GM18907 (cell line): ENCODE measurements around the gene DDX39B.

ENCODE experiments used
- ATAC-seq: cut with Tn5 transposase; IDR thresholded peaks from one replicate; pipeline ENCODE4 v1.9.1; 2021; ENCODE audit warnings: mild to moderate bottlenecking, moderate library complexity; ENCODE audit not compliant: unreplicated experiment

DDX39B gene

DNA sequence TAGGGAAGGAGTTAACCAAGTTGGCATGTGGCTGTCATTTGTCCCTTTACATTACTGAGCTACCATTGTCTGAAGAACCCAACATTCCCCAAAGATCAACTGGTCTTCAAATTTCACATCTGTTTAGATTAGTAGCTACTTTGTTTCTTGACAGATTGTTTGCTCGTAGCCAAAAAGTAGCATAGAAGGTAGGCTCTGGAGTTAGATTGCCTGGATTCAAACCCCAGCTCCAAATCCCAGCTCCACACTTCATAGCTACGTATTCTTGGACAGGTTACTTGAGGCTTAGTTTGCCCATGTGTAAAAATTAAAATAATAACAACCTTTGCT lies 6.7 kb upstream of the DDX39B start:
- ATAC-seq, result no peak

DNA sequence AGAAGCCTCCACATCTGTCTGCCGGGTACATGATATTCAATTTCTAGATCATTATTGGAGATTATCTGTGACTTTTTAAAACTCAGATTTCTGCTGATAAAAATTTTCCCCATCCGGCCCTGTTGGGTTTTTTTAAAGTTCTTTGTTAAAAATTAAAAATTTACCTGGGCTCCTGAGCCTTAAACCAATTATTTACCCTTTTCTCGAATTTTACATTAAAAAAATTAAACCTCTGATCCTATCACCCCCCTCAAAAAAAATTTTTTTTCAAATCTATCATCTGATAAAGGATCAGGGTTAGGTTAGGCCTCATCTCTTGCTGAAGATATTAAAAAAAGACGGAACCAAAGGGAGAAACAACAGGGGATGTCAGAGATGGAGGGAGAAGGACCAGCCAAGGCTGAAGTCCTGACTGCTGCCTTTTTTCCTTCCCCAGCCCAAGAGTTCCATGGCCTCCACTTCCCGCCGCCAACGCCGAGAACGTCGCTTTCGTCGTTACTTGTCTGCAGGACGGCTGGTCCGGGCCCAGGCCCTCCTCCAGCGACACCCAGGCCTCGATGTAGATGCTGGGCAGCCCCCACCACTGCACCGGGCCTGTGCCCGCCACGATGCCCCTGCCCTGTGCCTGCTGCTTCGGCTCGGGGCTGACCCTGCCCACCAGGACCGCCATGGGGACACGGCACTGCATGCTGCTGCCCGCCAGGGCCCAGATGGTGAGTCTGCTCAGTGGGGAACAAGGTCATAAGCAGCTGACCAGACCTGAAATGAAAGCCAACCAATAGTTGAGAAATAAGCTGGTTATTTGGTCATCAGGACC lies 6.1 kb upstream of the DDX39B start:
- no peak for ATAC-seq

DNA sequence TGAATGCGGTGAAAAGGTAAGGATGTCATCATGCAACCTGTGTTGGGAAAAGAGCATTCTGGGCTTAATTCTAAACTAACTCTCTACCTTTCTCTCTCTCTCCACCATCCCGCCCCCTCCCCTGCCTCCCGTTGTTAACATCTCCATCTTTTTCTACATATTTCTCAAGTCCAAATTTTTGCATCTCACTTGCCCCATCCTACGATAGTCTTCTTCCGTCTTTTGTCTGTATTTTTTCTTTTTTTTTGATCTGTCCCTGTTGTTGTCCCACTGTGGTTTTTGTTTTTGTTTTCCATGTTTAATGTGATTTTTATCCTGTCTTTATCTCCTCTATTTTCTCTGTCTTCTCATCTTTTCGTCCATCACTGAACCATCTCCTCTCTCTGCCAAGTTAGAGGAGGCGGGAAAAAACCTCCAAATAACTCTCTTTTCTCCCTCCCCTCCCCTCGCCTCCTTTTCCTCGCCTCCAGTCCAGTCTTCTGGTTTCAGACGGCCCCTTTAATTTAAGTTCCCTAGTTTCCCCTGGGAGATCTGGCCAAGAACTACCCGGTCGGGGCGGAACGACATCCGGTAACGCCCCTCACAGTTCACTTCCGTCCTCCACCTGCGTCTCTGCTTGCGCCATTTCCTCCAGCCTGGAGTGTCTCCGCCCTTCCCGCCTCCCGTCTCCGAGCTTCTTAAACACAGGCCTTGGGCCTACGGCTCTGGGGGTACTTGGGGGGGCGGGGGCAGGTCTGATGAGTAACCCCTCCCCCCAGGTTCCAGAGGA lies 5.3 kb upstream of the DDX39B start, which contains the start of gene NFKBIL1:
TSS of gene NFKBIL1 (plus strand) at position 651 of the 769 bp plus-strand sequence. CDS start at position 738, 87 bp downstream.
- peak; percentile 63 for ATAC-seq

DNA sequence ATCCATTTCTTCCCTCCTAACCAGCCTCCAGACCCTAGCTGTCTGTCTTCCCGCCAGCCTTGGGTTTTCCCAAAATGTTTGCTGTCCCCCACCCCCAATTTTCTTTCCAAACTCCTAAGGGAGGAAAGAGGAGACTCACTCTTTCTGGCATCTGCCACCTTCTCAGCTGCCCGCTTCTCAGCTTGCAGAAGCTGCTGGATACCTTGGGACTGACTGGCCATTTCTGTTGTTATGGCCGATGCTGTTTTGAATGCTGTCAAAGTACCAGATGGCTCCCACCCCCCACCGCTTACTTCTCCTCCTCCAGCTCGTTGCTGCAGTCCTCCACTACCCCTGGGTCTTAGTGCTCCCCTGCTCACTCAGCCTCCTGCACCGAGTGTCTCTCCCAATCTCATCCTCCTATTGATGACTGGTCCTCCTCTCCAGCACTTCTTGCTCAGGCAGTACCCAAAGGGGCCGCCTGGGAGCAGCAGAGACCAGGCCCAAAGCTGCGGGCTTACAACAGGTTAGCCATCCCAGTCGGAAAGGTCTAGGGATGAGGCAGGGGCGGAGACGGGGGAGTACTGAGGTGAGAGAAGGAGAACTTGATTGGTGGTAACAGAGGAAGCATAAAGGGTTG lies 4.6 kb upstream of the DDX39B start, which contains the start of gene ATP6V1G2:
TSS of gene ATP6V1G2 (minus strand) at position 270 of the 619 bp plus-strand sequence. CDS start at position 221, 49 bp downstream.
- peak; percentile 51 for ATAC-seq

DNA sequence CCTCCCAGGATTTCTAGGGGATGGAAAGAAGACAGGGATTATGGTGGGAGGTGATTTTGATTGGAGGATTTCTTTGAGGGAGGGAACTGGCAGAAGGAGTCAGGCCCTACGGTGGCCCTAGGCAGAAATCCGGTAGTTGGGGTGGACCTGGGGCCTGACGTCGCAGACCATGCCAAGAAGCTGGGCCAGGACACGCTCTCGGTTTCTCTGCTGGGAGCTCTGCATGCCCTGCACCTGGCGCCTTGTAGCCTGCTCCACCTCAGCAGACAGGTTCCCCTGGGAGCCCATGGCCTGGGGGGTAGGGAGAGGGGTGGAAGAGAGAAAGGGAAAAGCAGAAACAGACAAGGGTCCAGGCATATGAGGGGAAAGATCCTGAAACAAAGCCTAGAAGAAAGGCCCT lies 3.5 kb upstream of the DDX39B start:
- no peak for ATAC-seq

DNA sequence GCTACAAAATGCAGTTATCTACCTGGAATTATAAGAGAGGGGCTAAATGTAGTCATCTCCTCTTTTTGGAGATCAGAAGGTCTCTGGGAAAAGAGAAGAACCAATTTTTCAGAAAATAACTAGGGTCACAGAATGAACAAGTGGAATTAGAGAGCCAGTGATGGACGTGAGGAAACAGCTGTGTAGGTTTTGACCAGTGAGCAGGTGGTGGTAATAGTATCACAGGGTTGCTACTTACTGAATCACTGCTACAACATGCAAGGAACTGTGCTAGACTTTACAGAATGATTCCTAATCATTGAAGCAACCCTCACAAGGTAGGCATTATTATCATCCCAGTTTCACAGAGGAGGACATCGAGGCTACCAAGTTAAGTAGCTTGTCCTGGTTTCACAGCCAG lies 2.9 kb upstream of the DDX39B start:
- ATAC-seq, result no peak

DNA sequence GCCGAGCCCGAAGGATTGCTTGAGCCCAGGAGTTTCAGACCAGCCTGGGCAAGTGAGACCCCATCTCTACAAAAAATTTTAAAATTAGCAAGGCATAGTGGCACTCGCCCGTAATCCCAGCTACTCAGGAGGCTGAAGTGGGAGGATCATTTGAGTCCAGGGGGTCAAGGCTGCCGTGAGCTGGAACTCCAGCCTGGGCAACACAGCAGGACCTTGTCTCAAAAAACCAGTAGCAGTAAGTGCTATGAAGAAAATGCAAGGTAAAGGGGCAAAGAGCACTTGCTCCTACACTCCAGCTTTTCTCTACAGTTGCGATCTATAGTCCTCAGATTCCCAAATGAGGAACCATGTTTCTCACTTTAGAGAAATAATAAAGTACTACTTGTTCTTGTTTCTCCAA lies 1.8 kb upstream of the DDX39B start:
- no peak for ATAC-seq

DNA sequence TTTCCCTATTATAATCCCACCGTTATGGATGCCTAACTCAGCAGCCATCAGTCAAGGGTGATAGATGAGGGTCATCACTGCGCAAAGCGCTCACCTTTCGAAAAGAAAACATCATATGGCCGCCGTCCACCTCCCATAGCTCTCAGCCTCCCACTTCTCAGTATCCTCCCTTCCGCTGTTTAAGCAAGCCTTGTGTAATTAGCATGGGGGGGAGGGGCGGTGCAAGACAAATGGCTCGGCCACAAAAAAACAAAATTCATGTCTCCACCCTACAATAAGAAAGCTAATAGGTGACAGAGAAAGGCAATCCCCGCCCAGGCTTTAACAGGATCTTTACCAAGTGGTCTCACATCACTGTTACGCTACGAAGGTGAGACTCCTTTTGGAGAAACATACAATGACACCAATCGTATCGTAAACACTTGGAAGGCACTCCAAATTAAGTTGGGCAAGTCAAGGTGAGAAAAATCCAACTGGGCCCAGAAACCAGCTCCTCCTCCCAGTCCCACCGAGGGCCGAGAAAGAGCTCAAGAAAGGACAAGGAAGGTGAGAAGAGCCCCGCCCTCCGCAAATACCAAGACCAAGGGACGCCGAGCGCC lies 645 bp downstream of the DDX39B start:
- peak; percentile 9 for ATAC-seq

DNA sequence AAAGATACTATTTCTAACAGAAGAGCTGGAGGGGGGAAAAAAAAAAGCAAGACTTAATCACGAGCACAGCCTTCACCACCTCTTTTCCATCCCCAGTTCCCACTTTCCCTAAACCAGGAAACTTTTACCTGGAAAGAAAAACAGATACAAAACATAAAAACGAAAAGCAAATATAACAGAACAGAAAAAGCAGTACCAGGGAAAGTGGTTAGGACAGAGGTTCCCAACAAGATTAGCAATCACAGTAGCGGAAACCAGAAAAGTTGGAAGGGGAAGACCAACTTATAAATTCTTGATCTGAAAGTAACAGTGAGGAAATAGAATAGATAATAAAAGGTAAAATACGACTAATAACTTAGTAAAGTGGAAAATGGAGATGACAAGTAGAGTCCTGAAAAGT lies 1.2 kb downstream of the DDX39B start:
- ATAC-seq, result no peak

DNA sequence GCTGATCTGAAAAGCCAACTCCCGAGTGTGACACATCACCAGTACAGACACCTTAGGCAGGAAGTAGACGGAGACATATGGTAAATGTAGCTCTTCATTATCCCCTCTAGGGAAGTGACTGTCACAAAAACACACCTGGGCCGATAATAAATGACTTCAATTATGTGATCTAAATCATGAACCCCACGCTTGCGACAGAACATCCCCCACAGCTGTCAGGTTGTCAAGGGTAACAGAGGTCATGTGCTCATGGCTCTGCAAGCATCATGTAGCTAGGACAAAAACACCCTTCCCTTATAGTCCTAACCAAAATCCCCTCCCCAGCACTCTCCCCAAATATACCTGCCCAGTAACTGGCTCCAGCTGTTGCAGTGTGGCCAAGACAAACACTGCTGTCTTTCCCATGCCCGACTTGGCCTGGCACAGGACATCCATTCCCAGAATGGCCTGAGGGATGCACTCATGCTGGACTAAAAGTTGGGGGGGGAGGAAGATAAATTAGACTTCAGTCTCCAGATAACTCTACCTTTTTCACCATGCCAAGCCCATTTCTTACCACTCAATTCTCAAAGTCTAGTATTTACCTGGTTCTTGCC lies 2.9 kb downstream of the DDX39B start:
- ATAC-seq, result no peak

DNA sequence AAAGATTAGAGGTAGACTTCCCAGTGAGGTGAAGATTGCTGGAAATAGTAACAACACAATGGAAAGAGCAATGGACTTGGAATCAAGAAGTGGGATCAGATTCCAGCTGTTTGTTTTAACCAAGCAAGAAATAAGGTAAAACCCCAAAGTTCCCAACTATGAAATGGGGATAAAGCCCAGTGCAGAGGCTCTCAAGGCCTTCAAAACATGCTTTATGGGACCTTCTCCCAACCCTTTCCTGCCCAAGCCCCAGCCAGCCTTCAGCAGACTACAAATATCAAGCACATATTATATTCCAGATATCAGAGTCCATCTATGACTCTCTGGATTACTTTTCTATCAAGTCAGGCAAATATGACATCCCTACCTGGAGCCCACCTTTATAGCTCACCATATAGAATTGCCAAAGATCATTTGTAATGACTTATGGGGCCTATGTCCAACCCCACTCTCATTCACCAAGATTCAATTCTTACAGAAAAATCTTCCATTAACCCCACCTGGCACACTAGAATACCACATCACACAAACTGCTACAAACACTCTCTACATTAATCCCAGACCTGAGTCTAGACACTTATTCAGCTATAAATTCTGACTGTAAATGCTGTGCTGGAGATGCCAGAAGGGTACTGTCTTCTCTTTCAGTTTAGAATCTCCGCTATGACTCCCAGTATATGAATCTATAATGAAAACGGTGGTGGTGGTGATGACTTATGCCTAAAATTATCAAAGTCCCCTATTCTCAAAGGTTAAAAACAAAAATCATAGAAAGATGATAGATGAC lies 6.1 kb downstream of the DDX39B start:
- ATAC-seq, result no peak

DNA sequence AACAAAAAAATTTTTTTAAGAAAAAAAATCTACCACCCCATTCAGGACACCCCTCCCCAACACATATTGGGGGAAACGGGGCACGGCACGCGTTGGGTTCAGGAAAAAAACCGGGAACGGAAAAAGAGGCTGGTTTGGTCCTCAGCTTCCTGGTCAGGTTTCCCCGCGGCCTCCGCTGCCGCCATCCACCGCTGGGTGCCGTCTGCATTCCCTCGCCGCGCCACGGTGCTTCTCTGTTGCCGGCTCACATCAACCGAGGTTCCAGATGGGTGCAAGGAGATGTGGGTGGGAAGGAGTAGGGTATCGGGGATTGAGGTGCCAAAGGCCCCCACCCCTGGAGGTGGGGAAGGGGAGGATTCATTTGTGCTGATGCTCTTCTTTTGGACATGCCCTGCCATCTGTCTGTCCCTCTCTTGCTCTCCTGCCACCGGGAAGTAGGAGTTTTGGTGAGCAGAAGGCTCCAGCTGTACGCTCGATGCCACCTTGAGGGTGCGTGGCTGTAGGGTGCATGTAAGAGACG lies 7.2 kb downstream of the DDX39B start:
- ATAC-seq, result no peak

DNA sequence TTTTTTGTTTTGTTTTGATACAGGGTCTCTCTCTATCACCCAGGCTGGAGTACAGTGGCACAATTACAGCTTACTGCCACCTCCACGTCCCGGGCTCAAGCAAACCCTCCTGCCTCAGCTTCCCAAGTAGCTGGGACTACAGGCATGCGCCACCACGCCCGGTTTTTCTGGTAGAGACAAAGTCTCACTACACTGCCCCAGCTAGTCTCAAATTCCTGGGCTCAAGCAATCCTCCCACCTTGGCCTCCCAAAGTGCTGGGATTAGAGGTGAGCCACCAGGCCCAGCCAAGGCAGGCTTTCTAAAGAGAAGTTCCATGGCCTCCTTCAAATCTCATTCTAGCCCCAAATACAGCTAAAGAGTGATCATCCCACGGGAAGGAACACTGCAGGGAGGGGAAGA lies 7.8 kb downstream of the DDX39B start:
- no peak for ATAC-seq

DNA sequence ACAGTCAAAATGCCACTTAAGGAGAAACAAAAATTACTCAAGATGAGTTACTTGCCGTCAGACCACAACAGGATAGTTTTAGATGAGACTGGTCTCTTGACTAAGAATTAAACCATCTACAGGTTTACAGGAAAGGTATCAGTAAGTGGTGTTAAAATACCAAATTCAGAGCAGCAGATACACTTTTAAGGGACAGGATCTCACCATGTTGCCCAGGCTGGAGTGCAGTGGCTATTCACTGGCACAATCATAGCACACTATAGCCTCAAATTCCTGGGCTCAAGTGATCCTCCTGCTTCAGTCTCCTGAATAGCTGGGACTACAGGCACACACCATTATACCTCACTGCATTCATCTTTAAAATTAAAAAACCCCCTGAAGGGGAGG lies 8.4 kb downstream of the DDX39B start:
- no peak for ATAC-seq

DNA sequence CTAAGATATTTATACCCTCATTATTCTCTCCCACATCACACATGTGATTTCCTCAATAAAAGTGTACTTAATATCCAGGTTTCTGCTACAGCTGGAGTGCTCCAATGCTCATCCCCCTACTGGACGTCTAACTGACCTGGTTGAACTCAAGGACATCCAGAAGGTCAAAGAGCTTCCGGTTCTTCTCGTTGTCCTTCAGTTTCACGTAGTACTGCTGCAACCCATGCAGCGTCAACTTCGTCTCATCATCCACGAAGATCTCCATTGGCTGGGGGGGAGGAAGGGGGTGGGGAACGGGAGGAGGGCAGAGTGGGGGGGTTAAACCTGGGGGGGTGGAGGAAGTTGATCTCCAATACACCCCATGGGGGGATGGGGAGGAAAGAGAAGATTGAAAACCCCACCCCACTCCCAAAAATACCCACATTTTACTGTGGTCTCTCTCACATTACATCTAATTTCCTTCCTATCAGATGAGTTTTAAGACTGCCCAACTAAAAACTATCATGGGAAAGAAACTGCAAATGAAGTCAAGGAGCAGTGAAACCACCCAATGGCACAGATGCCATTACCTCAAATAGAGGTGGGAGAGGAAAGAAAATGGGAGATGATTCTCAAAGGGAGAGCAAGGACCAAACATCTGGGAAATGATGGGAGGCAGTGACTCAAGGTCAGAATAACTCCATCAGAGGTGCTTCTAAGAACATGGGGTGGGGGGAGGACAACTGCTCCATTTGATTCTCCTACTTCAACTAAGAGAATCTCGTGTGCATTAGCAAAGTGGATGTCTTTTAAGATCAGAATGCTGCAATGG lies 9.0 kb downstream of the DDX39B start:
- no peak for ATAC-seq

DNA sequence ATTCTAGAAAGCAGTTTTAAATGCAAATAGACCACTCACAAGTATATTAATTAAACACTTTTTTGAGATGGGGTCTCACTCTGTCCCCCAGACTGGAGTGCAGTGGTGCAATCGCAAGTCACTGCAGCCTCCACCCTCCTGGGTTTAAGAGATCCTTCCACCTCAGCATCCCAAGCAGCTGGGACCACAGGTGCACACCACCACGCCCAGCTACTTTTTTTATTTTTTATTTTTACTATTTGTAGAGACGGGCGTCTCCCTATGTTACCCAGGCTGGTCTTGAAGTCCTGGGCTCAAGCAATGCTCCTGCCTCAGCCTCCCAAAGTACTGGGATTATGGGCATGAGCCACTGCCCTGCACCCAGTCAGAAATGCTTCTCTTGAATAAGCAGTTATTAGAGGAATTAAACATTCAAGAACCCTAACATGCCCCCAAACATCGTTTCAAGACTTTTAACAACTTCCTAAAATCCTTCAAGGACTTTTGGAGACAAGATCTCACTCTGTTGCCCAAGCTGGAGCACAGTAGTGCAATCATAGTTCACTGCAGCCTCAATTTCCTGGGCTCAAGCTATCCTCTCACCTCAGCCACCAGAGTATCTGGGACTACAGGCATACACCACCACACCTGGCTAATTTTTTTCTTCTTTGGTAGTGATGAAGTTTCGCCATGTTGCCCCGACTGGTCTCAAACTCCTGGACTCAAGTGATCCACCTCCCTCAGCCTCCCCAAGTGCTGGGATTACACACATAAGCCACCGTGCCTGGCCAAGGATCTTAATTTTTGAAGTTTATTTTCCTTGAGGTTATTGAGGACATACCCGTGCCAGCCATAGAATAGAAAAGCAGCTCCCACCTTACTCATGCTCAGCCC lies 9.8 kb downstream of the DDX39B start:
- ATAC-seq, result no peak

DNA sequence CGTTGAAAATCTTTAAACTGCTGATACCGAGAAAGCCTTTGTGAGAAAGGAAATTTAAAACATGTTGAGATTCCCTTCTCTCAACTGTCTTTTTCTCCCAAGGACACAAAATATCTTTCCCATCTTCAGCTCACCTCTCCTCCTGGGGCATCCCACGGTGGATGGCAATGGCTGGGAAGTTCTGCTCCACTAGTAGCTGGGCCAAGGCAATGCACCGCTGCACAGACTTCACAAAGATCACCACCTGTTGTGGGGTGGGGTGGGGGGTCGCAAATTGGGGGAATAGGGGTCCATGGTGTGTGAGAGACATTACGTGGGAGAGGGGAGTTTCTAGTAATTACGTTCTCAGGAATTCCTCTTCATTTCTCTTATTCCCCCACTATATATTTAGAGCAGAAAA lies 10.6 kb downstream of the DDX39B start:
- no peak for ATAC-seq

DNA sequence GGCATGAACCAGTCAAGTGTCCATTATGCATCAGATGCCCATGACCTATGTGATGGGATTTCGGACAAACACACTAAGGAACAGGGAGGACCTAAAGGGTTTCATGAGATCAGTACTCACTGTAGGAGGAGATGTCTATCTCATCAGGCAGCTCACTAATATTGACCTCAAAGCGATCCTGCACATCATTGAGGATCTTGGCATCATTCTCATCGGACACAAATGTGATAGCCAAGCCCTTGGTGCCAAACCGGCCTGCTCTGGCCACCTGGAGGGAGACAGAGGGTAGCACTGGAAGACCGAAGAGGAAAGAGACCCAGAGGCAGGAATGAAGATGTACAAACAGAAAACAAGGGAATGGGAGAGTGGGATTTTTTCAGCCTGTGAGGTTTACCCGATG lies 11.1 kb downstream of the DDX39B start:
- ATAC-seq, result no peak
